Measurements from ENCODE around the gene NFASC. TPM values are rescaled to one million over a fixed set of nuclear protein-coding genes. Genes with fewer than 3 reads are reported as not detected.

NFASC gene
- total and polyA plus RNA-seq, 2 experiments from 2014 or later, result 3.9 to 11.7 TPM

- TF ChIP-seq, protein P1, sequence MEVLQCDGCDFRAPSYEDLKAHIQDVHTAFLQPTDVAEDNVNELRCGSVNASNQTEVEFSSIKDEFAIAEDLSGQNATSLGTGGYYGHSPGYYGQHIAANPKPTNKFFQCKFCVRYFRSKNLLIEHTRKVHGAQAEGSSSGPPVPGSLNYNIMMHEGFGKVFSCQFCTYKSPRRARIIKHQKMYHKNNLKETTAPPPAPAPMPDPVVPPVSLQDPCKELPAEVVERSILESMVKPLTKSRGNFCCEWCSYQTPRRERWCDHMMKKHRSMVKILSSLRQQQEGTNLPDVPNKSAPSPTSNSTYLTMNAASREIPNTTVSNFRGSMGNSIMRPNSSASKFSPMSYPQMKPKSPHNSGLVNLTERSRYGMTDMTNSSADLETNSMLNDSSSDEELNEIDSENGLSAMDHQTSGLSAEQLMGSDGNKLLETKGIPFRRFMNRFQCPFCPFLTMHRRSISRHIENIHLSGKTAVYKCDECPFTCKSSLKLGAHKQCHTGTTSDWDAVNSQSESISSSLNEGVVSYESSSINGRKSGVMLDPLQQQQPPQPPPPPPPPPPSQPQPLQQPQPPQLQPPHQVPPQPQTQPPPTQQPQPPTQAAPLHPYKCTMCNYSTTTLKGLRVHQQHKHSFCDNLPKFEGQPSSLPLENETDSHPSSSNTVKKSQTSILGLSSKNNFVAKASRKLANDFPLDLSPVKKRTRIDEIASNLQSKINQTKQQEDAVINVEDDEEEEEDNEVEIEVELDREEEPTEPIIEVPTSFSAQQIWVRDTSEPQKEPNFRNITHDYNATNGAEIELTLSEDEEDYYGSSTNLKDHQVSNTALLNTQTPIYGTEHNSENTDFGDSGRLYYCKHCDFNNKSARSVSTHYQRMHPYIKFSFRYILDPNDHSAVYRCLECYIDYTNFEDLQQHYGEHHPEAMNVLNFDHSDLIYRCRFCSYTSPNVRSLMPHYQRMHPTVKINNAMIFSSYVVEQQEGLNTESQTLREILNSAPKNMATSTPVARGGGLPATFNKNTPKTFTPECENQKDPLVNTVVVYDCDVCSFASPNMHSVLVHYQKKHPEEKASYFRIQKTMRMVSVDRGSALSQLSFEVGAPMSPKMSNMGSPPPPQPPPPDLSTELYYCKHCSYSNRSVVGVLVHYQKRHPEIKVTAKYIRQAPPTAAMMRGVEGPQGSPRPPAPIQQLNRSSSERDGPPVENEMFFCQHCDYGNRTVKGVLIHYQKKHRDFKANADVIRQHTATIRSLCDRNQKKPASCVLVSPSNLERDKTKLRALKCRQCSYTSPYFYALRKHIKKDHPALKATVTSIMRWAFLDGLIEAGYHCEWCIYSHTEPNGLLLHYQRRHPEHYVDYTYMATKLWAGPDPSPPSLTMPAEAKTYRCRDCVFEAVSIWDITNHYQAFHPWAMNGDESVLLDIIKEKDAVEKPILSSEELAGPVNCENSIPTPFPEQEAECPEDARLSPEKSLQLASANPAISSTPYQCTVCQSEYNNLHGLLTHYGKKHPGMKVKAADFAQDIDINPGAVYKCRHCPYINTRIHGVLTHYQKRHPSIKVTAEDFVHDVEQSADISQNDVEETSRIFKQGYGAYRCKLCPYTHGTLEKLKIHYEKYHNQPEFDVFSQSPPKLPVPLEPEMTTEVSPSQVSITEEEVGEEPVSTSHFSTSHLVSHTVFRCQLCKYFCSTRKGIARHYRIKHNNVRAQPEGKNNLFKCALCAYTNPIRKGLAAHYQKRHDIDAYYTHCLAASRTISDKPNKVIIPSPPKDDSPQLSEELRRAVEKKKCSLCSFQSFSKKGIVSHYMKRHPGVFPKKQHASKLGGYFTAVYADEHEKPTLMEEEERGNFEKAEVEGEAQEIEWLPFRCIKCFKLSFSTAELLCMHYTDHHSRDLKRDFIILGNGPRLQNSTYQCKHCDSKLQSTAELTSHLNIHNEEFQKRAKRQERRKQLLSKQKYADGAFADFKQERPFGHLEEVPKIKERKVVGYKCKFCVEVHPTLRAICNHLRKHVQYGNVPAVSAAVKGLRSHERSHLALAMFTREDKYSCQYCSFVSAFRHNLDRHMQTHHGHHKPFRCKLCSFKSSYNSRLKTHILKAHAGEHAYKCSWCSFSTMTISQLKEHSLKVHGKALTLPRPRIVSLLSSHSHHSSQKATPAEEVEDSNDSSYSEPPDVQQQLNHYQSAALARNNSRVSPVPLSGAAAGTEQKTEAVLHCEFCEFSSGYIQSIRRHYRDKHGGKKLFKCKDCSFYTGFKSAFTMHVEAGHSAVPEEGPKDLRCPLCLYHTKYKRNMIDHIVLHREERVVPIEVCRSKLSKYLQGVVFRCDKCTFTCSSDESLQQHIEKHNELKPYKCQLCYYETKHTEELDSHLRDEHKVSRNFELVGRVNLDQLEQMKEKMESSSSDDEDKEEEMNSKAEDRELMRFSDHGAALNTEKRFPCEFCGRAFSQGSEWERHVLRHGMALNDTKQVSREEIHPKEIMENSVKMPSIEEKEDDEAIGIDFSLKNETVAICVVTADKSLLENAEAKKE (CRISPR knock-in tag; IDR thresholded peaks at IDR 0.05), result no peak
- TF ChIP-seq NANOG (IDR thresholded peaks at IDR 0.05; ENCODE audit: borderline replicate concordance) (no peak), EZH2phosphoT487 (IDR thresholded peaks at IDR 0.05; ENCODE audit: unreplicated experiment) (no peak), ZNF331 (CRISPR knock-in tag; IDR thresholded peaks at IDR 0.05; ENCODE audit: low read depth) (no peak), ETS1 (IDR thresholded peaks at IDR 0.05) (no peak), ZNF114 (CRISPR knock-in tag; IDR thresholded peaks at IDR 0.05) (no peak), REST (IDR thresholded peaks at IDR 0.05; ENCODE audit: unreplicated experiment) (no peak), CREB1 (CRISPR knock-in tag; IDR thresholded peaks at IDR 0.05; ENCODE audit: low read depth) (no peak), POLR2AphosphoS5 (IDR thresholded peaks at IDR 0.05; ENCODE audit: low read depth) (no peak), JUNB (IDR thresholded peaks at IDR 0.05; ENCODE audit: unreplicated experiment) (no peak), EZH2 (IDR thresholded peaks at IDR 0.05; ENCODE audit: low read depth, unreplicated experiment) (no peak)
Measured at GRCh38 chr1:204873176-204873575, 2.5 kb downstream of the NFASC start (continued).
